Right lobe of liver (tissue), 6 donors: Measurements from ENCODE around the gene OLIG2. TPM values are rescaled to one million over a fixed set of nuclear protein-coding genes. Genes with fewer than 3 reads are reported as not detected.

Experiments used
- ATAC-seq, 4 donors: fragments of 200-7000 bp; cut with Tn5 transposase; one replicate each; pipeline ENCODE4 v1.9.1; 2020; ENCODE audit warnings: mild to moderate bottlenecking in 4 of 4, moderate library complexity in 4 of 4
- DNase-seq, 3 donors: peaks; one replicate each; pipeline ENCODE4 v3.0.0-alpha.2; 2020
- H3K27ac ChIP-seq, 3 donors: fragments of 200-600 bp; one replicate each; pipeline ENCODE4 v1.8.0; 2022
- H3K27me3 ChIP-seq, 2 donors: fragments of 200-600 bp; one replicate each; pipeline ENCODE4 v1.8.0; 2022
- H3K36me3 ChIP-seq, 4 donors: fragments of 200-600 bp; sonication (generic) in 1 of 4; one replicate each; pipeline versions ENCODE4 v1.5.1 to v1.8.0; 2017 to 2022; ENCODE audit warnings: control low read depth in 1 of 4
- H3K4me1 ChIP-seq, 4 donors: fragments of 200-600 bp; sonication (generic) in 1 of 4; one replicate each; pipeline versions ENCODE4 v1.5.1 to v1.8.0; 2017 to 2022; ENCODE audit warnings: control low read depth in 1 of 4
- H3K4me3 ChIP-seq, 3 donors: fragments of 200-600 bp; one replicate each; pipeline ENCODE4 v1.8.0; 2022
- H3K9me3 ChIP-seq, 4 donors: fragments of 200-600 bp; sonication (generic) in 1 of 4; one replicate each; pipeline versions ENCODE4 v1.5.1 to v1.8.0; 2017 to 2022; ENCODE audit warnings: control low read depth in 1 of 4
- POLR2A ChIP-seq: fragments of 450-650 bp; IDR thresholded peaks from one replicate; pipeline ENCODE4 v1.6.1; 2017; ENCODE audit warnings: antibody characterized with exemption, mild to moderate bottlenecking
- WGBS: methylation state at CpG from one replicate; pipeline ENCODE4 v1.1.6; 2018; ENCODE audit warnings: low coverage, low lambda C conversion rate; ENCODE audit not compliant: insufficient coverage; ENCODE audit errors: missing lambda C conversion rate; 5-methylcytosine and 5-hydroxymethylcytosine counted together
- intact Hi-C, 2 donors: fragments of 100-400 bp; cut with DNase I; formaldehyde crosslinking; loops; one replicate each; pipeline versions ENCODE4 v1.11.2 to v1.14.1; 2022
- total RNA-seq, 6 experiments: library from RNA; depleted of rRNA in 2 of 6; stranded (reverse); fragments of >200 nt in 2 of 6; fragmentation: NEBNext Ultra II Directional in 3 of 6; extraction: Animal tissue kit (Norgen Biotek cat#: 25700) in 3 of 6; gene quantifications; one replicate each; pipeline versions ENCODE4 v1.1.0 to v1.2.4, GENCODE V29; 2016 to 2023
- TF ChIP-seq, protein P1 (sequence below), 4 donors: fragments of 200-600 bp in 3 of 4; fragments of 450-650 bp in 1 of 4; IDR thresholded peaks; one replicate each; pipeline versions ENCODE4 v1.5.1 to v1.8.0; 2016 to 2022; ENCODE audit warnings: antibody characterized with exemption in 4 of 4, mild to moderate bottlenecking in 2 of 4
- donor health status: DM: no; HTN: yes; CAD: no.
- donor health status: DM: no; HTN: no; CAD: no.
- donor health status: DM: no; HTN: no; CAD: no.
- donor health status: DM: no; HTN: yes; CAD: no.
- donor health status: DM: no; HTN: yes; CAD: no.

Gene OLIG2
- total RNA-seq, 6 experiments from 2014 or later, result not detected

DNA sequence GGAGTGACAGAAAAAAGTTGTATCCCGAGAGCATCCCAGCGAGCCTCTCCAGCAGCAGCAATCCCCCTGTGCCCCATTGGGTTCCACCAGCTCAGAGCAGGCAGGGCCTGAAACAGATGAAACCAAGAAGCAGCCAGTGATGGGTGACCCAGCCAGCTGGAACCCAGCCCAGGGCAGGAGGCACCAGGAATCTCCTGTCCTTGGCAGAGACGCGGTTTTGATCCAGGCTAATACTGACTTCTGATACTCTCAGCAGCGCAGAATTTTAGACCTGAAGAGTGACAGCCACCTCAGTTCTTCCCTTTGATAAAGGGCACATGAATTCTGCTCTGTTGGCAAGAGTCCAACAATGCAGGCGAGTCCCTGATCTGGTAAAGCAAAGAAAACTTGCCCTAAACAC is 32.8 kb downstream of the OLIG2 start:
- ATAC-seq, result peak; percentile 73 to 85 (median 81)
- WGBS, result 26% methylated on average over 2 of the region's 6 CpGs

DNA sequence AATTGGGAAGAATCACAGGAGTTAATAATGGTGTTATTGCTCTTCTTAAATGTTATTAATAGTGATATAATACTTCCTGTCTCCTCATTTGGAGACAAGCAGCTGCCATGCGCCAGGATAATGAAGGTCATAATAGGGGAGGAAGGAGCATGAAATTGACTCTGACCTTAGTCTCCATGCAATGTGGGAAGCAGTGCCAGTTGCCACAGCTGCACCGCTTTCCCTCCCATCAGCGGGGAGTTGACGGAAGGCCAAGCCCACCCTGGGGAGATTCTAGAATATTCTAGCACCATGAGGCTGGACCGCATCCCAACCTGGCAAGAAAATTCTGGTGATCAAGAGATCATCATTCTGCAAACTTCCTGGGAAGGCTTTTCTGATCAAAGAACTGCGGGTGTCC is 33.2 kb downstream of the OLIG2 start:
- H3K9me3 ChIP-seq, result no peaks in the 10 kb centered on the region
- no peaks in the 10 kb centered on the region for H3K36me3 ChIP-seq
- WGBS, result 15% methylated on average over 6 of the region's 6 CpGs
- DNase-seq (peak in 1 of 3 donors; percentile 48), ATAC-seq (peak in 2 of 4 donors; percentile 10 to 28)
- peak overlapping the region in 1 of 3 donors; percentile 30 for H3K27ac ChIP-seq
- TF ChIP-seq POLR2A, result no peak
- TF ChIP-seq, protein P1, sequence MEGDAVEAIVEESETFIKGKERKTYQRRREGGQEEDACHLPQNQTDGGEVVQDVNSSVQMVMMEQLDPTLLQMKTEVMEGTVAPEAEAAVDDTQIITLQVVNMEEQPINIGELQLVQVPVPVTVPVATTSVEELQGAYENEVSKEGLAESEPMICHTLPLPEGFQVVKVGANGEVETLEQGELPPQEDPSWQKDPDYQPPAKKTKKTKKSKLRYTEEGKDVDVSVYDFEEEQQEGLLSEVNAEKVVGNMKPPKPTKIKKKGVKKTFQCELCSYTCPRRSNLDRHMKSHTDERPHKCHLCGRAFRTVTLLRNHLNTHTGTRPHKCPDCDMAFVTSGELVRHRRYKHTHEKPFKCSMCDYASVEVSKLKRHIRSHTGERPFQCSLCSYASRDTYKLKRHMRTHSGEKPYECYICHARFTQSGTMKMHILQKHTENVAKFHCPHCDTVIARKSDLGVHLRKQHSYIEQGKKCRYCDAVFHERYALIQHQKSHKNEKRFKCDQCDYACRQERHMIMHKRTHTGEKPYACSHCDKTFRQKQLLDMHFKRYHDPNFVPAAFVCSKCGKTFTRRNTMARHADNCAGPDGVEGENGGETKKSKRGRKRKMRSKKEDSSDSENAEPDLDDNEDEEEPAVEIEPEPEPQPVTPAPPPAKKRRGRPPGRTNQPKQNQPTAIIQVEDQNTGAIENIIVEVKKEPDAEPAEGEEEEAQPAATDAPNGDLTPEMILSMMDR (IDR thresholded peaks at IDR 0.05), result no peak
- no peaks in the 10 kb centered on the region for H3K27me3 ChIP-seq
- intact Hi-C loops, result no loop called here
- no peak overlapping the region for H3K4me3 ChIP-seq
- H3K4me1 ChIP-seq, result peaks cover 0 to 22% (median 10%) of the 10 kb centered on the region in 4 donors

More for the DNA sequence above, 32.8 kb downstream of the OLIG2 start:
- Histone ChIP-seq H3K4me1 (peaks cover 0 to 22% (median 10%) of the 10 kb centered on the region in 4 donors), H3K9me3 (no peaks in the 10 kb centered on the region), H3K27me3 (no peaks in the 10 kb centered on the region), H3K27ac (peak overlapping the region in 1 of 3 donors; percentile 30), H3K36me3 (no peaks in the 10 kb centered on the region), H3K4me3 (no peak overlapping the region)
- DNase-seq, result peak; percentile 64 to 88 (median 87)
- intact Hi-C loops, result no loop called here
- TF ChIP-seq POLR2A, result no peak
- TF ChIP-seq, protein P1 (IDR thresholded peaks at IDR 0.05), result no peak

DNA sequence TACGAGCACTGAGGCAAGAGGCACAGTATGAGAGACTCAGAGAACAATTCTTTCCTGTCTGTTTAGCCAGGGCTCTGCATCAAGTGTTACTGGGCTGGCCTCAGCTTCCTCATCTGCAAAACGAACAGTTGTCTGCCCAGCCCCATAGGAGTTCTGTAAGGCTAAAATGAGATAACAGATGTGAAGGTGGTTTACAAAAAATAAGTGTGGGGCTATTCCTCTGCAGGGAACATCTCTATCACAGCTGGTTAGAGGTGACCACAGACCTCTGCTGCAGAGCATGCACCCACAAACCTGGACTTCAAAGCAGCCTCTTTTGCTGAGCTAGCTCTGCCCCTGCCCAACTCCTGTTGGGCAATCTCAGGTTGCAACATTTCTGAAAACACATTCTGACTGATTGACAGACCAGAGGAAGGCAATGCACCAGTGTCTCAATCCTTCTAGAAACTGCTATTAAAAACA is 33.7 kb downstream of the OLIG2 start:
- Histone ChIP-seq H3K27ac (peak overlapping the region in 1 of 3 donors; percentile 33), H3K4me3 (no peak overlapping the region), H3K9me3 (no peaks in the 10 kb centered on the region), H3K4me1 (peaks cover 0 to 22% (median 10%) of the 10 kb centered on the region in 4 donors), H3K27me3 (no peaks in the 10 kb centered on the region), H3K36me3 (no peaks in the 10 kb centered on the region)
- intact Hi-C loops, result no loop called here
- 0% methylated on average over 2 of the region's 2 CpGs for WGBS
- ATAC-seq (peak; percentile 83 to 89 (median 88)), DNase-seq (peak in 2 of 3 donors; percentile 71 to 81)
- no peak for TF ChIP-seq POLR2A
- TF ChIP-seq, protein P1 (IDR thresholded peaks at IDR 0.05), result no peak

DNA sequence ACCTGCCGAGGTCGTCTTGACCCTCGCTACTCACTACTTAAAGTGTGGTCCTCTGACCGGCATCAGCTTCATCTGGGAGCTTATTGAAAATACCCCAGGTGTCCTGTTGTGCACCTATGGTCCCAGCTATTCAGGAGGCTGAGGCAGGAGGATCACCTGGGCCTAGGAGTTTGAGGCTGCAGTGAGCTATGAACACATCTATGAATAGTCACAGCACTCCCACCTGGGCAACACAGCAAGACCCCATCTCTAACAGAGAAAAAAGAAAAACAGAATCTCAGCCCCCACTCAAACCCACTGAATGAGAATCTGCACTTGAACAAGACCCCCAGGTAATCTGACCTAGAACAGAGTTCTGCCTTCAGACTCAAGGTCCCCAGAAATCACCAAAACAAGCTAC is 35.5 kb downstream of the OLIG2 start:
- no peak overlapping the region for H3K4me3 ChIP-seq
- peaks cover 0 to 22% (median 10%) of the 10 kb centered on the region in 4 donors for H3K4me1 ChIP-seq
- H3K36me3 ChIP-seq, result no peaks in the 10 kb centered on the region
- TF ChIP-seq, protein P1 (IDR thresholded peaks at IDR 0.05), result no peak
- TF ChIP-seq POLR2A, result no peak
- WGBS, result 76% methylated on average over 3 of the region's 4 CpGs
- no peaks in the 10 kb centered on the region for H3K27me3 ChIP-seq
- no peaks in the 10 kb centered on the region for H3K9me3 ChIP-seq
- ATAC-seq (no peak), DNase-seq (no peak)
- no peak overlapping the region for H3K27ac ChIP-seq
- intact Hi-C loops, result no loop called here
